NOMO-1 treated with dmso at 0.1 percent for 144 hours (cell line): ENCODE results near the gene NUP133.
"Not testable (repeated sequence)": the region's sequence is repeated elsewhere in the genome, so short reads cannot be mapped to it uniquely, and the experiment has no call there.

Experiments
- DNase-seq: peaks from one replicate; lab custom pipeline; 2025; ENCODE audit not compliant: unreplicated experiment; lab: John Stamatoyannopoulos, UW

Gene NUP133

GRCh38 chr1:229420224-229420623 lies 87.9 kb downstream of the NUP133 start:
- DNase-seq, result no peak

- not testable (repeated sequence) for DNase-seq
These were observed 89.6 kb downstream of the NUP133 start for GRCh38 chr1:229418586-229418985.

GRCh38 chr1:229412810-229413209 lies 95.3 kb downstream of the NUP133 start:
- not testable (repeated sequence) for DNase-seq

GRCh38 chr1:229412056-229412455 lies 96.1 kb downstream of the NUP133 start:
- DNase-seq, result no peak

GRCh38 chr1:229411434-229412055 lies 96.6 kb downstream of the NUP133 start:
- DNase-seq, result no peak

- DNase-seq, result peak; percentile 56
These were observed 97.3 kb downstream of the NUP133 start for GRCh38 chr1:229410692-229411433.

GRCh38 chr1:229410370-229410691 lies 97.8 kb downstream of the NUP133 start:
- peak; percentile 7 for DNase-seq

GRCh38 chr1:229409616-229410369 lies 98.3 kb downstream of the NUP133 start:
- DNase-seq, result no peak

GRCh38 chr1:229408458-229409037 lies 99.6 kb downstream of the NUP133 start:
- no peak for DNase-seq

GRCh38 chr1:229407206-229408026 lies 100.7 kb downstream of the NUP133 start:
- DNase-seq, result no peak

- DNase-seq, result no peak
These were observed 101.3 kb downstream of the NUP133 start for GRCh38 chr1:229406798-229407197.

GRCh38 chr1:229403573-229403972 lies 104.6 kb downstream of the NUP133 start:
- DNase-seq, result no peak

- no peak for DNase-seq
These were observed 105.1 kb downstream of the NUP133 start for GRCh38 chr1:229402993-229403392.

- not testable (repeated sequence) for DNase-seq
These were observed 105.8 kb downstream of the NUP133 start for GRCh38 chr1:229402329-229402728.

GRCh38 chr1:229397762-229398161 lies 110.4 kb downstream of the NUP133 start:
- DNase-seq, result no peak

GRCh38 chr1:229396585-229397206 lies 111.4 kb downstream of the NUP133 start:
- DNase-seq, result no peak

- not testable (repeated sequence) for DNase-seq
These were observed 113.6 kb downstream of the NUP133 start for GRCh38 chr1:229394517-229394916.

GRCh38 chr1:229392936-229393335 lies 115.2 kb downstream of the NUP133 start:
- DNase-seq, result no peak
